Measurements from ENCODE around the gene MPZ. TPM values are rescaled to one million over a fixed set of nuclear protein-coding genes. Genes with fewer than 3 reads are reported as not detected.

Gene MPZ
- total and polyA plus RNA-seq, 2 experiments from 2014 or later: 0.21 to 2.1 TPM

GRCh38 chr1:161297415-161297814 lies 12.4 kb downstream of the MPZ start:
- H3K4me2 ChIP-seq: no peak overlapping the region
- TF ChIP-seq, protein P1, sequence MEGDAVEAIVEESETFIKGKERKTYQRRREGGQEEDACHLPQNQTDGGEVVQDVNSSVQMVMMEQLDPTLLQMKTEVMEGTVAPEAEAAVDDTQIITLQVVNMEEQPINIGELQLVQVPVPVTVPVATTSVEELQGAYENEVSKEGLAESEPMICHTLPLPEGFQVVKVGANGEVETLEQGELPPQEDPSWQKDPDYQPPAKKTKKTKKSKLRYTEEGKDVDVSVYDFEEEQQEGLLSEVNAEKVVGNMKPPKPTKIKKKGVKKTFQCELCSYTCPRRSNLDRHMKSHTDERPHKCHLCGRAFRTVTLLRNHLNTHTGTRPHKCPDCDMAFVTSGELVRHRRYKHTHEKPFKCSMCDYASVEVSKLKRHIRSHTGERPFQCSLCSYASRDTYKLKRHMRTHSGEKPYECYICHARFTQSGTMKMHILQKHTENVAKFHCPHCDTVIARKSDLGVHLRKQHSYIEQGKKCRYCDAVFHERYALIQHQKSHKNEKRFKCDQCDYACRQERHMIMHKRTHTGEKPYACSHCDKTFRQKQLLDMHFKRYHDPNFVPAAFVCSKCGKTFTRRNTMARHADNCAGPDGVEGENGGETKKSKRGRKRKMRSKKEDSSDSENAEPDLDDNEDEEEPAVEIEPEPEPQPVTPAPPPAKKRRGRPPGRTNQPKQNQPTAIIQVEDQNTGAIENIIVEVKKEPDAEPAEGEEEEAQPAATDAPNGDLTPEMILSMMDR (IDR thresholded peaks at IDR 0.05; ENCODE audit: poor library complexity): no peak
- no peak for TF ChIP-seq EZH2phosphoT487 (IDR thresholded peaks at IDR 0.05; ENCODE audit: low read depth, severe bottlenecking, unreplicated experiment)
- no peak for TF ChIP-seq EZH2 (IDR thresholded peaks at IDR 0.05; ENCODE audit: borderline replicate concordance)
- H3K4me1 ChIP-seq (ENCODE audit: insufficient read depth): no peaks in the 10 kb centered on the region
- no peak overlapping the region for H3K4me3 ChIP-seq
- no peaks in the 10 kb centered on the region for H3K9me2 ChIP-seq (replicated peaks; ENCODE audit: insufficient read depth)
- no peaks in the 10 kb centered on the region for H3K27me3 ChIP-seq
- no peaks in the 10 kb centered on the region for H3K79me2 ChIP-seq
- H2AFZ ChIP-seq: no peak overlapping the region
- H4K20me1 ChIP-seq (ENCODE audit: insufficient read depth, poor library complexity, severe bottlenecking): no peaks in the 10 kb centered on the region
- no peak overlapping the region for H3K27ac ChIP-seq
- H3K36me3 ChIP-seq (replicated peaks; ENCODE audit: insufficient read depth, low read depth): no peaks in the 10 kb centered on the region
- DNase-seq (ENCODE audit: low spot score): no peak
- no peaks in the 10 kb centered on the region for H3K9me3 ChIP-seq (ENCODE audit: low read depth)

- H3K79me2 ChIP-seq: no peaks in the 10 kb centered on the region
- H3K36me3 ChIP-seq (replicated peaks; ENCODE audit: insufficient read depth, low read depth): no peaks in the 10 kb centered on the region
- no peak overlapping the region for H3K4me3 ChIP-seq
- no peak overlapping the region for H3K4me2 ChIP-seq
- no peaks in the 10 kb centered on the region for H3K27me3 ChIP-seq
- H2AFZ ChIP-seq: no peak overlapping the region
- WGBS (ENCODE audit: low lambda C conversion rate, missing lambda C conversion rate): 94% methylated on average over 1 of the region's 1 CpG
- no peaks in the 10 kb centered on the region for H3K9me3 ChIP-seq (ENCODE audit: low read depth)
- TF ChIP-seq, protein P1 (IDR thresholded peaks at IDR 0.05; ENCODE audit: poor library complexity): no peak
- TF ChIP-seq EZH2 (IDR thresholded peaks at IDR 0.05; ENCODE audit: borderline replicate concordance) (no peak), EZH2phosphoT487 (IDR thresholded peaks at IDR 0.05; ENCODE audit: low read depth, severe bottlenecking, unreplicated experiment) (no peak)
- no peak overlapping the region for H3K27ac ChIP-seq
- H4K20me1 ChIP-seq (ENCODE audit: insufficient read depth, poor library complexity, severe bottlenecking): no peaks in the 10 kb centered on the region
- DNase-seq (ENCODE audit: low spot score): no peak
- H3K9me2 ChIP-seq (replicated peaks; ENCODE audit: insufficient read depth): no peaks in the 10 kb centered on the region
- peaks cover 4% of the 10 kb centered on the region for H3K4me1 ChIP-seq (ENCODE audit: insufficient read depth)
Observed at GRCh38 chr1:161290779-161291178, 19.0 kb downstream of the MPZ start.

DNA sequence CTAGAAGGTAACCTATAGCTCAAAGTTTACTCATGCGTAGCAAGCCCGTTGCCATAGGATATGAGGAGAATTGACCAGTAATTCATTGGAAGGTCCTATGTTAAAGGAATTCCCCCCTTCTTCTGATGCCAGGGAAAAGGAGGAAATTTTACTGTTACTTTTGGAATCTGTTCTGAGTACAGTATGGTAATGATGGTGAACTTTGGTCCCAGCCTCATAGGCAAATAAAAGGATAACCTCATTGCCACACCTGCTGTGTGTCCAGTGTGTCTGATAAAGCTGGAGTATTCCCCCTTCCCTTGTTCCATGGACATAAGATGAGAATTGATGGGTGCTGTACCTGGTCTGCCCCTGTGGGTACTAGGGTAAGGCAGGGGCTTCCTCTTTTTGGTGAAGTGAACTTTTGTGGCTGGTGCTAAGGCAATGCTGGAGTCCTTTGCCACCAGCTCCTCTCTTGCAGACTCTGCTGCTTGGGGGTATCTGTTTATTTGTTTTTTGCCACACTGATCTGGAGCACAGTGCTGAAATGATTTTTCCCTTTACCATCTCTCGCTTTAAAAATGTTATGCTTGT lies 22.2 kb downstream of the MPZ start:
- Histone ChIP-seq H4K20me1 (ENCODE audit: insufficient read depth, poor library complexity, severe bottlenecking) (no peaks in the 10 kb centered on the region), H3K4me2 (no peak overlapping the region), H2AFZ (no peak overlapping the region), H3K79me2 (no peaks in the 10 kb centered on the region), H3K9me2 (replicated peaks; ENCODE audit: insufficient read depth) (no peaks in the 10 kb centered on the region), H3K4me1 (ENCODE audit: insufficient read depth) (peaks cover 4% of the 10 kb centered on the region), H3K27ac (no peak overlapping the region), H3K9me3 (ENCODE audit: low read depth) (no peaks in the 10 kb centered on the region), H3K27me3 (no peaks in the 10 kb centered on the region), H3K4me3 (no peak overlapping the region), H3K36me3 (replicated peaks; ENCODE audit: insufficient read depth, low read depth) (no peaks in the 10 kb centered on the region)
- peak; percentile 13 for DNase-seq (ENCODE audit: low spot score)
- WGBS (ENCODE audit: low lambda C conversion rate, missing lambda C conversion rate): 88% methylated on average over 3 of the region's 3 CpGs
- TF ChIP-seq, protein P1 (IDR thresholded peaks at IDR 0.05; ENCODE audit: poor library complexity): no peak
- TF ChIP-seq EZH2phosphoT487 (IDR thresholded peaks at IDR 0.05; ENCODE audit: low read depth, severe bottlenecking, unreplicated experiment): no peak
- TF ChIP-seq EZH2 (IDR thresholded peaks at IDR 0.05; ENCODE audit: borderline replicate concordance): no peak

GRCh38 chr1:161285521-161285920 lies 24.2 kb downstream of the MPZ start:
- no peak overlapping the region for H2AFZ ChIP-seq
- H3K36me3 ChIP-seq (replicated peaks; ENCODE audit: insufficient read depth, low read depth): no peaks in the 10 kb centered on the region
- H3K9me2 ChIP-seq (replicated peaks; ENCODE audit: insufficient read depth): no peaks in the 10 kb centered on the region
- H3K4me1 ChIP-seq (ENCODE audit: insufficient read depth): peaks cover 4% of the 10 kb centered on the region
- 75% methylated on average over 5 of the region's 5 CpGs for whole genome bisulfite sequencing (ENCODE audit: low lambda C conversion rate, missing lambda C conversion rate)
- no peaks in the 10 kb centered on the region for H4K20me1 ChIP-seq (ENCODE audit: insufficient read depth, poor library complexity, severe bottlenecking)
- no peak overlapping the region for H3K4me2 ChIP-seq
- H3K9me3 ChIP-seq (ENCODE audit: low read depth): no peaks in the 10 kb centered on the region
- no peaks in the 10 kb centered on the region for H3K79me2 ChIP-seq
- H3K4me3 ChIP-seq: no peak overlapping the region
- DNase-seq (ENCODE audit: low spot score): no peak
- H3K27ac ChIP-seq: no peak overlapping the region
- no peaks in the 10 kb centered on the region for H3K27me3 ChIP-seq
- no peak for TF ChIP-seq EZH2phosphoT487 (IDR thresholded peaks at IDR 0.05; ENCODE audit: low read depth, severe bottlenecking, unreplicated experiment)
- TF ChIP-seq, protein P1 (IDR thresholded peaks at IDR 0.05; ENCODE audit: poor library complexity): no peak
- TF ChIP-seq EZH2 (IDR thresholded peaks at IDR 0.05; ENCODE audit: borderline replicate concordance): no peak
